GM21786 (cell line): ENCODE measurements around the gene LYRM1.
"Not testable (repeated sequence)": the region's sequence is repeated elsewhere in the genome, so short reads cannot be mapped to it uniquely, and the experiment has no call there.

Source experiments
- ATAC-seq: cut with Tn5 transposase; IDR thresholded peaks from one replicate; pipeline ENCODE4 v1.9.1; 2021; ENCODE audit not compliant: unreplicated experiment

LYRM1 gene

DNA sequence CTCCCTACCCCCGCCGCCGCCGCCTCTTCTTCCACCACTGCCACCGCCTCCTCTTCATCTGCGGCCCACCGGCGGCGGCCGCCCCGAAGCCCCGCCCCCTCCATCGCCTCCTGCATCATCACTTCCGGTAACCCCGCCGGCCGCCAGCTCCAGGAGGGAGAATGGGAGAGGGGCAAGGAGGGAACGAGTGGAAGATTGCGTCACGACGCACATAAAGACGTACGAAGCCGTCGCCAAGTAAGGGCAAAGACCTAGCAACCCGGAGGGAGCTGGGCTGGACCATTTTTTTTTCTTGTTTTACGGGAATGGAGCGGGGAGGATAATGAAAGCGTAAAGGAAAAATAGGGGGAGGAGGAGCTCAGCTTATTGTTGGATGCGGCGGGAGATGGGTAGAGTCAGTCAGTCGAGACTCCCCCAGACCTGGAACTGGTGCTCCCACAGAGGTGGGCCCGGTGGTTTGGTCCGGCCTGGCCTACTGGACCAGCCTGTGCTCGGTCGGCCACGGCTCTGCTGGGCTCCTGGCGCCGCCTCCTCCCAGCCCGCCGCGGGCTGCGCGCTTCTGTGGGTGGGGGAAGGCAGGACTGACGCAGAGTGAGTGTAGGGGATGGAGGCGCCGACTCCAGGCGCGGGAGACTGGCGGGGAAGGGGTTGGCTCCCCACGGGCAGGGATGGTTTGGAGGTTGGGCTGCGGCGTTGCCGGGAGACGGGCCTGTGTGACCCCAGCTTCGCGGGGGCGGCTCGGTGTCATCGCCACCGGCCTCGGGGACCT is at the start of gene LYRM1, which contains the start of gene DCUN1D3:
Gene LYRM1 (plus strand): TSS at position 473 of the 769 bp plus-strand sequence. CDS start 14,785 bp downstream, outside the sequence.
Gene DCUN1D3 (minus strand): TSS at position 60 of the 769 bp plus-strand sequence. CDS start 37,820 bp downstream, outside the sequence.
- peak; percentile 60 for ATAC-seq

- ATAC-seq, result no peak
These were observed 49.6 kb upstream of the LYRM1 start for GRCh38 chr16:20850981-20851380.

GRCh38 chr16:20851601-20852000 is 49.0 kb upstream of the LYRM1 start:
- no peak for ATAC-seq

DNA sequence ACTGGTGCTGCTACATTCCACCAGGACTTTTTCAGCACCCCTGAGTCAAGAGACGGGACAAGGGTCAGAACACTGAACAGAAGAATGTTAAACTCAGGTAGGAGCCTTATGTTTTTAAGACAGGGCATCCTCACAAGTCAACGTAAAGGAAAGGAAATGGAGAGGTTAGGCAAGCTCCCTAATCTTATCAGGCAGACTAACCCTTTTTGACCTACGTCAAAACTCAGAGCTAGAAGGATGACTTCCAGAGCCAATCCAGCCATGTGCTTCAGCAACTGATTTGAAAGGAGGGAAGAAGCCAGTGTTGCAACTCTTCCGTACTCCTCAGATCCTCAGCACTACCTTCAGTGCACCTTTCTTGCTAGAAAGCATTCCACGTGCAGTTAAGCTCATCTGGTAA is 47.4 kb upstream of the LYRM1 start:
- no peak for ATAC-seq

DNA sequence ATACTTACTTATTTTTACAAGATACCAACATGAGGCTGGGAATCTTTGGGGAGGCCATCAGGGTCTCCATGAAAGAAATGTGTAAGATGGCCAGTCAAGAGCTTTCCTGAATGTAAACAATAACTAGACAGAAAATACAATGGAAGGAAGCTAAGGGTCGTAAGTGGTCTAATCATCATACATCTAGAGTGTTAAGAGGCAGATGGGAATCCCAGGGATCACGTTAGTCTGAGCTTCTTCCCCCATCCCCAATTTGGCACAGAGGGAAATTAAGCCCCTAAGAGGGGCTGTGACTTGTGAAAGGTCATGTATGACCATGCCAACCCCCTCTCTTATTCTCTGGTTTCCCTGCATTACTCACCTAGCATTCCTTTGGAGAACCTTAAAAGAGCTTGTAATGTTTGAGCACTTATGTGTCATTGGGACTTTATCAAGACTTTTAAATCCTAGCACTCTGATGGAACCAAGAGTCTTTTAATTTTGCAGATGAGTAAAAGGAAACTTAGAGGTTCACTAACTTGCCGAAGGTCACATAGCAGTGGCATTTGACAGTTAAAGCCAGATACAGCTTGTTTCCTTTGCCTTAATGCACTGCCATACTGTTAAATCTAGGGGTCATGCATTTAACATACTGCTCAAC is 46.5 kb upstream of the LYRM1 start:
- ATAC-seq, result no peak

GRCh38 chr16:20854963-20855362 is 45.6 kb upstream of the LYRM1 start:
- no peak for ATAC-seq

DNA sequence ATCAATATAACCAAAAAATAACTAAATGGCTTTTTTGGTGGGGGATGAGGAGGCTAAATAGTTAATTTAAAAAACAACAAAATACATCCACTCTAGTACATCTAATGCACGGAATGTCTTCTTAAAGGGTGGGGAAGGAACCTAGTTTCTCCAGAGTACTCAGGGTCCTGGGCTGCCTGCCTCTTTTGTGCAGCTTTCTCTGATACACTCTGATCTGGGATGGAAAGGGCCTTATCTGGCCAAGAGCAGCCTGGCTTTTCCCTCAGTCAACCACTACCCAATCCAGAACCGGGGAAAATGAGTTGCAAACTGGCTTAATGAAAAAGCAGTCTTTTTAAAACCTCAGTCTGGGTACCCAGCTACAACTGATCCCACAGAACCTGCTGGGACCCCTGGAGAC is 43.3 kb upstream of the LYRM1 start:
- ATAC-seq, result no peak

- ATAC-seq, result no peak
These were observed 41.3 kb upstream of the LYRM1 start for GRCh38 chr16:20859229-20859628.

DNA sequence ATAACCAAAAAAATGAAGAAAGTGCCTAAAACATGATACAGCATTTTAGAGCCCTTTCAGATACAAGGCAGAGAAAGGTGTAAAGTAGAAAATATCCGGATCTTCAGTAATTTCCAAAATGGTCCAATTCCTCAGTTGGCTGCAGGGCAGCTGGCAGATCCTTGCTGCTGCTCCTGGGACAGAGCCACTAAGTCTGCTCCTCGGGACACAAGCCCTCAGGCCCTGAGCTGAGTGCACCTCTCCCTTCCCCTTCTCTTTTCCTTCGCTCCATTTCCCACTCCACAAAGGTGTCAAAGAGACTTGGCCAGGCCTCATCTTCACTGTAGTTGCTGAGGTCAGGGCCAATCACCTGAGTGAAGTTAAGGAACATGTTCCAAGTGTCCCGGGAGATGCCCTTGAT is 40.9 kb upstream of the LYRM1 start:
- no peak for ATAC-seq

DNA sequence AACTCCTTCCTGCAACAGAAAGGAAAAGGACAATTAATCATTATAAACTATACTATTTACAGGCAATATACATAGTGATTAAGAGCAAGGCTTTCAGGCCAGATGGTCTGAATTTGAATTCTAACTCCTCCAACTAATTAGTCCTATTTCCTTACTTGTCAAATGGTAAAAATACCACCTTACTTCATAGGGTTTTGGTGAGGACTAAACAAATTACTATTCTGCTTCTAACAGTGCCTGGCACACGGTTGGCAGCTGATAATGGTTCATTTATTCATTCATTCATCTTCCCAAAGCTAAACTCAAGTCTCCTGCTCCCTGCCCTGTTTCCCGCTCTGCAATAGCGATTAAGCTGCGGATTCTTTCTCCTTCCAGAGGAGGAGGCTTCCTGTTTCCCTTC is 40.2 kb upstream of the LYRM1 start:
- no peak for ATAC-seq

DNA sequence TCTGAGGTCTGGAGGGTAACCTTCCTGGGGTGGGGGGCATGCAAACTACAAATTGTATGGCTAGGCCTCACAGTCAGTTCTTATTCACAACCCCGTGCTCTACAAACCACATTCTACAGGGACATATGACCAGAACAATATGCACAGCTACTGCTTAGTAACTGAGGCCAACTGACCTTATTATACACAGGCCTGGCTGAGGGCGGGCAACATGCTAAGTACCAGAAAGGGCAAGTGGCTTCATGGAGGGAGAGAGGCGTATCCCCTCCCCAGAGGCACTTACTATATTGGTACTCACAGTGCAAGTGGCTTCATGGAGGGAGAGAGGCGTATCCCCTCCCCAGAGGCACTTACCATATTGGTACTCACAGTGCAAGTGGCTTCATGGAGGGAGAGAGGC is 39.6 kb upstream of the LYRM1 start:
- ATAC-seq, result not testable (repeated sequence)

DNA sequence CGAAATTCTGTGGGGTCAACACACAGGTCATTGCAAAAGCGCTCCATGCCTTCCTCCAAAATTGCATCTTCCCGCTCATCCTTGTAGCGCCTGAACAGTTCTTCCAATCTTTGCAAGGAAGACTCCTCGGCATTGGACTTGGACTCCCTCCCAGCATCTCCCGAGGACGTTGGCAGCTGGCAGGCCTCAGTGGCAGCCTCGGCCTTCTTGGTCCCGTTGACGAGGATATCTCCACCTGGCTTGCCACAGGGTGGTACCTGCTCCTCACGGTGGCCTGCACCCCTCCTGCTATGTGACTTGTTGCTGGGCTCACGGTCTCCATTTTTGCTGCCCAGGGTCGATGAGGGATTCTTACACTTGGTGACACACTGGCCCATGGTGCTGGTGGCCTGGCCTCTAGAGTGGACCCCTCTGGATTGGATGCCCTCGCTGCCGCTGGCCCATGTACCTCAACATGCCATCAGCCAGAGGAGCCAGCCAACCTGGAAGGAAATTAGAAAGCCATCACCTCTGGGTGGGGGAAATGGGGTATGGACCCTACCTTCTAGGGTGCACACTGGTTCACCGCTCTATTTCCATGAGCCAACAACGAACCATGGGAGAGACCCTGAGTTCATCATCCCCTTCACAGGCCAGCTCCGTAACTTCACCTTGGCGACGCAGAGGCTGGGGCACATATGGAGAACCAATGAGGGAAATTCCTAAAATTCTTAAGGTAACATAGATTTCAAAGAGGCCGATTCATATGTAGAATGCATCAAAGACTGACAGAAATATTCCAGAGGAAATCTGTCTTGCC is 38.2 kb upstream of the LYRM1 start:
- no peak for ATAC-seq

- not testable (repeated sequence) for ATAC-seq
These were observed 36.2 kb upstream of the LYRM1 start for GRCh38 chr16:20864376-20864775.

DNA sequence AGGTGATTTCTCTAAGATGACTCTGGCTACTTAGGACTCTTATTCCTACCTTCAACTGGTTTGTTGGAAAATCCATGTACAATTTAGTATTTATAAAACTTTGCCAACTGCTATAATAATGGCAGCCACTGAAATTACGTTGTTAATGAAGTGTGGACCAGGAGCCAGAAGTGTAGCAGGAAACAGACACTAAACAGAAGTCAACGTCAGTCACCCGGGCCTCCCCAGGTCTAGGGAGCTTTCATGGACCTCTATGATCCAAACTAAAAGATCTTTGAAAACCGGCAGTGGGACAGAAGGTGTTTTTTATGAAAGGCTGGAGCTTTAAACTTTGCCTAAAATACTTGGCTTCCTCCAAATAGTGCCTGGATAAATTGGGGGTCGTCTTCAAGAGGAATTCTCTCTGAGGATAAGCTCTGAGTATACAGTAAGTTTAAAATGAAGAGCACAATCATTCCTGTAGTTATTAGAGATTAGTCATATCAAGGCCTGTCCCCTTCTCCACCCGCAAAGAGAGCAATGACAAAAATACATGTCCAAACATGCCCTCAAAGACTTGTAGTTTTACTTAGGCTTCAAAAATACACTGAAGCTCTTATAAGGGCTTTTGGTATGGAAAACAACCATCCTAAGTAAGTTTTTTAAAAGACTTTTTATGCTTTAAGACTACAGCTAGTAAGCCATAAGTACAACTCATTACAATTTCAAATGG is 35.0 kb upstream of the LYRM1 start:
- ATAC-seq, result peak; percentile 74

GRCh38 chr16:20866145-20866772 is 34.3 kb upstream of the LYRM1 start:
- ATAC-seq, result peak; percentile 14

DNA sequence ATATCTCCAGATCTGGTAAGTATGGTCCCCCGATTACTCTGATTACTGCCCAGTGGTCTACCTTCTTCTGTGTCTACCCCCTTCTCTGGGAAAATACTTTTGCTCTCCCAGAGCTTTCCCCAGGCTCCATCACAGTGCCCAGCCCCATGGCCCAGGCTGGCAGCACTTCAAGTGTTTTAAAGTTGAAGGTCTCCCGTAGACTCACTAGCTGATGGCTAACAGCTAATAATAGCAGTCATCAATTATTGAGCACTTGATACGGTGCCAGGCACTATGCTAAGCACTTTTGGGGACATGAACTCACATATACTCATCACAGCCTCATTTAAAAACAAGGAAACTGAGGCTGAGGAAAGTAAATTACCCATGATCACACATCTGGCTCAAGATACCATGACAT is 33.8 kb upstream of the LYRM1 start:
- ATAC-seq, result no peak

DNA sequence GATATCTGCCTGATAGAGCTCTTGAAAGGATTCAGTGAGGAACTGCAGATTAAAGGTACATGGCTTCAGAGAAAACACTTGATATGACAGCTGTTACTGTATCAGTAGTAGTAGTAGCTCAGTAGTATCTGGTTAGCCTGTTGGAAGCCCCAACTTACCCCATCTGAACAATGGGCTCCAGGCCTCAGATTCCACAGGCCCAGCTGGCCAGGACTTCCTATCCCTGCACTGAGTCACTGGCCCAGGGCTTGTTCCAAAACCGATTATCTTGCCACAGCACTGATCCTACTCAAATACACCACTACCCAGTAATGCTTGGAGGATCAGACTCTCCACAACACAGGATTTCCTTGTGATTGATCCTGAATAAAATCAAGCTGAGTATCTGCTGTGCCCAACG is 33.0 kb upstream of the LYRM1 start:
- no peak for ATAC-seq

DNA sequence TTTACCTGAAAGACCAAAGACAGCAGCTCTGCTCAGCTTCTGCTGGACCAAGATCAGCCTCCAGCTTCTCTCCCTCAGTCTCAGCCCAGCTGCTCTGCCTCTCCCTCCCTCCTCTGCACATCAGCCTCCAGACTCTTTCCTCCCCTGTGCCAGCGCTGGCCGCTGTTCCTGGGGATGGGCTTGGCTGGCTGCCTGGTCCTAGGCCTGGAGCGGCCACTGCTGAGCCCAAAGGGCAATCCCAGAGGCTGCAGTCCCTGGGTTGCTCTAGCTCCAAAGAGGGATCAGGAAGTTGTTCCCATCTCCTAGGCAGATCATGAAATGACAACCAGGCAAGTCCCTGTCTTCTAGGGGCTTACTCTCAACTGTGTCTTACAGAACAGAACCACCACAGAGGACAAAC is 31.7 kb upstream of the LYRM1 start:
- no peak for ATAC-seq

DNA sequence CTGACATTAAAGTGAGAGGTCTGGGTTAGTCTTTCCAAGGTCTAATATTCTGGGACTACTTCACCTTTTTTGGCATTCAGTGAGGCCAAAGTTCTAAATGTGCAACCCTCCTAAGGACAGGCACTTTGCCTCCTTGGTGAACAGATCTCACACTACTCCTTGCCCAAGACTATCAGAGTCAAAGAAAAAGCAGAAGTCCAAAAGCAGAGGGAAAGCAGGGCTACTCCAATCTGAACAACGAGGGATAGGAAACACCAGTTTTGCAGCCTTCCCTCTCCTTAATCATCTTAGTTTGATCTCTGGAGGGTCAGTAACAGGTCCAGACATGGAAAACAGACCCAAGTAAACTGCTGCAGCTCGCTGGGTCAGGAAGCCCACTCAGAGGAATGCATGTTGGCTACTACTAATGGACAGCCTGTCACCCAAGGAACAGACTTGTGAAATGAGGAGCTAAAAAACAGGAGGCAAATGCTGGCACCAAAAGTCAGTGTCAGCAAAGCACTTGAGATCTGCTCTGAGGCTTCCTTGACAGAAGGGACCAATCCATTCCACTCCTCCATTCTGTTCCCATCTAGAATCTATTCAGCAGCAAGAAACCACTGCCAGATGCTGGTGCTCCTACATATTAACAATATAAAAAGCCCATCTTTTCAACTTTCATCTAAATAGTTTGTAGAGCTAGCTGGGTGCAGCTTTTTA is 30.3 kb upstream of the LYRM1 start:
- no peak for ATAC-seq

DNA sequence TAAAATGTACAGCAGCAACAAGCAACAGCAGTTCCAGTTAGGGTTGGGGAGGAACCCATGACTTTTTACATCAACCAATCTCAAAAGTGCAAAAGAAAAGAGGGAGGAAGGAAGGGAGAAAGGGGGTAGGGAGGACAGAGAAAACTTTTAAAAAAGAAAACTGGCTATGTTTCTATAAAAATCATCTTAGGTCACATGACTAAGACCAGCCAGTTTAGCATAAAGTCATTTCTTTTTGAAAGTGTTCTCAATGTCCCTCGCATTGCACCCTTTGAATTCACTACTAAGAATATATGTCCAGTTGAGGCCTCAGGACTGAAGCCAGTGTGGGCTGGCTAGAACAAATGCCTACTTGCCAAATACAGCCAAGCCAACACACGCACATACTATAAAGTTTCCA is 29.3 kb upstream of the LYRM1 start:
- ATAC-seq, result no peak
